GM21515 (cell line): Measurements from ENCODE around the gene ERF.
A peak's percentile ranks its signal among the peaks of the same experiment; 100 is the strongest.

Experiments
- ATAC-seq: cut with Tn5 transposase; IDR thresholded peaks from one replicate; pipeline ENCODE4 v1.9.1; 2021; ENCODE audit not compliant: unreplicated experiment

Gene ERF

DNA sequence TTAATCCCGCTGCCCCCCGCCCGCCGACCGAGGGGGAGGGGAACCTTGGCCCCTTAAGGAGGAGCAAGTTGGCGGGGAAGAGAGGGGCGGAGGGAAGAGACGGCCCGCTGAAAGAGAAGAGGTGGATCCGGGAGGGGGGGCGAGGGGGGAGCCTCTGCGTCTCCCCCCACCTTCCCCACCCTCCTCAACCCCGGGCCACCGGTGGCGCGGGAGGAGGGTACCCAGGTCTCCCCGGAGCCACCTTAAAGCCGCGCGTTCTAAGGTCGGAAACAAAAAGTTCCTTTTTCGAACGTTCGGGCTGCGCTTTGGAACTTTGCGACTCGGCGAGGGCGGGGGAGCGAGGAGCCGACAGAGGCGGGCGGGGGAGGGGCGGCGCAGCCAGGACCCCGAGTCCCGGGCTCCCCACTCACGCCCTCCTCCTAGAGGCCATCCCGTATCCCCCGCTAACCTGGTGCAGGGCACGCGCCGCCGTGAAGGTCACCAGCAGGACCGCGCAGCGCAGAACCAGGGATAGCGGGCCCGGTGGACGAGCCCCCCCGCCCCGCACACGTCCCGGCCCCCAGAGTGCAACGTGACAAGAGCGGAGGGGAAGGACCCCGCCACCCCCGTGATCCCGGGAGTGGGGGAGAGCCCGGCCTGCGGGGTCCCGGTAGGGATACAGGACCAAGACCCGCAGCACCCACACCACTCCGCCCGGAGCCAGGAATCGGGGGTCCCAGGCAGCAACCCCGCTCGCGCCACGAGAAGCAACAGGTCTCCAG, 659 bp downstream of the ERF start:
- peak; percentile 29 for ATAC-seq

DNA sequence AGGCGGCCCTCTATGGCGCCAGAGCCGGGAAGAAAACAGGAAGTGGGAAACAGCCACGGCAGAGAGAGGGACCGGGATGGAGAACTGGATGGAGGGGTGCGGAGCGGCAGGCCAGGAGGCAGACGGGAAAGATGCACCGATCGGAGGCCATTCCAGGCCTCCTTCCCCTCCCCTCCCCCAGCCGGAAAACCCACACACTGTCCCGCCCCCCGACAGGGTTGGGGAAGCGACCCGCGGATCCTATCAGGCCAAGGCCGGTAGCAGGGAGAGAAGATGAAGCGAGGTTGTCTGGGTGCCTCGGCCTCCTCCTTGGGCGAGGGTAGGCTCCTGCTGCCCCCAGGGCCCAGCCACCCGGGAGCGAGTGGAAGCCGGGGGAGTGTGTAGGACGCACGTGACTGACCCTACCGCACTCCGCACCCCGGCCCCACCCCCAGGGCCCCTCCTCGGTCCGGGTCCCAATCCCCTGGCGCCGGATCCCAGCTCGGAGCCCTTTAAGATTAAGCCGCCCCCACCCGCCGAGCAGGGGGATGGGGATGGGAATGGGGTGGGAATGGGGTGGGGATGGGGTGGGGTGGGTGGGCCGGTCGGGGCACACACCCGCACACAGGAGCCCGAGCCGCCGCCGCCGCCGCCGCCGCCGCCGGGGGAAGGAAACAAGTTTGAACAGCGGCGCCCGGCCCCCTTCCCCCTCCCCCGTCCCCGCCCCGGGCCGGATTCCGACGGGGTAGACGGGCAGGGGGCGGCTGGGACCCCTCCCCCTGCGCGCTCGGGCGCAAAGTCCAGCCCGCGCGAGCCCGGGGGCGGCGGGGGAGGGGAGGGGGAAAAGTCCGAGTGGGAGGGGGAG, 1.5 kb downstream of the ERF start:
- ATAC-seq: peak; percentile 15

DNA sequence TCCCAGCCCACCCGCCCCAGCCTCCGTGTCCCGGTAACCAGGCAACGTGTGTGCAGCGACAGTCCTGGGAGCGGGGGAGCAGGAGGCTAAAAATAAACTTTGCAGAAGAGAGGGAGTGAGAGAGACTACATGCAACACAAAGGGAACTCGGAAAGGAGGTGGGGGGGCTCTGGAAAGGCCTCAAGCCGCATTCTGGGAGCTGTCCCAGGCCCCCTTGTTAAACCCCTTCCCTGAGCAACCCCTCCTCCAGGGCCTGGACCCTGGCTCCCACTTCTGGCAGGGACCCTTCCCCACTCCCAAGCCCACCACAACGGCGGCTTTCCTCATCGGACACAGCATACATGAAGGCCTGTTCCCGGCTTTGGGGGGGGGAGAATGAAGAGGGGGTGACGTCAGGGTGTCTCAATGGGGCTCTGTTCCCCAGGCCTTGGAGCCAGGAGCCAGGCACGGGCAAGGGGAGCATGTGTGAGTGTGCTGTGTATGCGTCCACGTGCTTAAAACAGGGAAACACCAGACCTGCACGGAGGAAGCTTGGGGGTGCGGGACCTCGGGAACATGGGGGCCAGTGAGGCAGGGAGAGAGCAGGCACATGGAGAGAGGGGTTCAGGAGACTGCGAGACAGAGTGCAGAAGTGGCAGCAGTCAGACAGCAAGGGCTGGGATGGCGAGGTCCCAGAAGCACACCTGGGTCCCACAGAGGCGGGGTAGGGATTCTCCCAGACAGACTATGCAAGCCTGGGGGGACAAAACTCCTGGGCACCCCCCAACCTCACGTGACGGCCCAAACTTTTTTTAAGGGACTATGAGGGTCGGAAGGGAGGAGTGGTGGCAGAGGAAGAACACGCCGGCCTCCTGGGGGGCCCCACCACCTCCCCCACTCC, 2.3 kb downstream of the ERF start:
- ATAC-seq: no peak

DNA sequence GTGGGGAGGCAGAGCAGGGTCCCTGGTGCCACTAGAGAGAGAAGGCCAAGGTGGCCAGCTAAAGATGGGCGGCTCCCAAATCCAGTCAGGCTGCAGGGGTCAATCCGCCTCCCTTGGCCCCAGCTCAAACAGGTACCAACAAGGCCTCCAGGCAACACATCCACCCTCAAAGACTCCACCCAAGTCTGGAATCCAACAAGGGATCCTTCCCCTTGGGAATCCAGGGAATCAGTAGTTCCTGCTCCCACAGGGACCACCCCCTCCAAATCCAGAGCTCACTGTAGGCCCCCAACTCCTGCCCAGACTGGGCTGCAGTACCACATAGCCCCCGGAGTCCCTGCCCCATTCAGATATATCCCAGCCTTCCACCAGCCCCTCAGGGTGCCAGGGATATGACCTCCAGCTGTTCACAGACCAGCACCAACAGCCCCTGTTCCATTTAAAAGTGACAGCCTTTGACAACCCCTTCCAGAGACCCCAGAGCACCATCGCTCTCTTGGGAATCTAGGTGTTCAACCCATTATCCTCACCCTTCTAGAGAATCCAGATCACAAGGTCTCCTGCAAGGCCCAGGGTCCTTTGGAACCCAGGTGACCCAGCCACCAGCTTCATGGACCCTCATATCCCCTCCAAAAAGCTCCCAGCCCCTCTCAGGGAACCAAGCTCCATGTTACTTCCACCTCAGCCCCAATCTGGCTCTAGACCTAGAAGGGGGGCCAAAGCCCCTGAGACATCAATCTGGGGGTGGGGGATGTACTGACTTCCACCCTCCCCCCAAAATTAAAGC, 3.2 kb downstream of the ERF start:
- ATAC-seq: no peak

DNA sequence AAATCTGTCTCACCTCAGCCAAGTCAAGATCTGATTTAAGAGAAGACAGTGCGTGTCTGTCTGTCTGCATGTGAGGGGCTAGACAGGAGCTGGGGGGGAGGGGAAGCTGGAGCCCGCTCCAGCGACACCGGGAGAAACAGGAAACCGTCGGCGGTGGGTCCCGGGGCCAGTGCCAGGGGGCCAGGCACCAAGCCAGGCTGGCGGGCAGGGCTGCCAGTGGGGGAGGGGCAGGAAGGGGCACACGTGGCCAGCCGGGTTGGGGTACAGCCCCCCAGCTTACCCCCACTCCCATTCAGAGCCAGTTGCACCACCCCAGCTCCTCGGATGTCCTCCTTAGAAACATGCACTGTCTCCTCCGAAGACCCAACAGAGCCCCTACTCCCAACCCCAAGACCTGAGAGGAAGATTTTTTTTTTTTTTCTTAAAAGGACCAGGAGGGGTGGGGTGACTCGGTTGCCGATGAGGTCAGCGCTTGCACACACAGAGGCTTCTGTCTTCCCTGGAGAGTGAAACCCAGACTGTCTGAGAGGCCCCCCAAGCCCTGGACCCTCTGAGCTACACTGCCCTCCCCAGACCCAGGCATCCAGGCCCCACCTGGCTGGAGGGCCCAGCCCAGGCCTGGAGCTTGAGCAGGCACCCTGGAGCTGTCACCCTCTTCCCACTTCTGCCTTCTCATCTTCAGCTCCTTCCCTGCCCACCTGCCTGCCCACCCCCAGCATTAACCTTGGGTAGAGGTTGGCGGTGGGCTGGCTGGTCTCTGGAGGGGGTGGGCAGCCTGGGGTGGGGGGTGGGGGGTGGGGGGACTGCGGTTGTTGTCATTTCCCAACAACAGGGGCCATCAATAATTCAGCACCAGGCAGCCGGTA, 4.0 kb downstream of the ERF start:
- ATAC-seq: no peak

DNA sequence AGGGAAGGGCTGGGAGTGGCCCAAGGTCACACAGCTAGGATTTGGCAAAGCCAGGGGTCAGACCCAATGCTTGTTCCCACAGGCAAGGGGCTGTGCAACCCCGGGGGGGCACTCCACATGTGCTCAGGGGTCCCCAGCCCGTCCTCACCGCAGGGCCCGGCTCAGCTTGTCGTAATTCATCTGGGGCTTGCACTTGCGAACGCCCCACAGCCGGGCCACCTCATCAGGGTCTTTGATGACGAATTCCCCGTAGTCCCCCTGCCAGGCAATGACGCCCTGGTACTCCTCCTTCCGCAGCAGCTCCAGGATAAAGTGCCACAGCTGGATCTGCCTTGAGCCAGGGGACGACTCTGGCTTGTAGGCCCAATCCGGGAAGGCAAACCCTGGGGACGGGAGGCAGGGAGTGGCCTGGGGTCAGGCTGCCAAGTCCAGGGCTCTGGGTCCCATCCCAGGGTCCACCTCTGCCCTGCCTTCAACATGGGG, 4.7 kb downstream of the ERF start:
- no peak for ATAC-seq

DNA sequence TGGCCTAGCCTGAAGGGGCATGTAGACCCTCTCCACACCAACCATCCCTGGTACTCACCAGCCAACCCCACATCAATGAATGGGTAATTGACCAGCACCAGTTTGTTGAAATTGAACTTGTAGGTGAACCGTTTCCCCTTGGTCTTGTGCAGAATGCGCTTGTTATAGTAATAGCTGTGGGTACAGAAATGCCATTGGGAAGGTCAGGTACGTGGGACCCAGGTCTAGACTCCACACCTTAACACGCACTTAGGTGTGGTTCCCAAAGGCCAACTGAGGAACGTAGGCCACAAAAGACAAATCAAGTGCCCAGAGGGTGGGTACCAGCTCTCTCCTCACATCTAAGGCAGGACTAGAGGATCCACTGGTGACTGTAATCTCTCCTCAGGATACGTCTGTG, 5.2 kb downstream of the ERF start:
- no peak for ATAC-seq

DNA sequence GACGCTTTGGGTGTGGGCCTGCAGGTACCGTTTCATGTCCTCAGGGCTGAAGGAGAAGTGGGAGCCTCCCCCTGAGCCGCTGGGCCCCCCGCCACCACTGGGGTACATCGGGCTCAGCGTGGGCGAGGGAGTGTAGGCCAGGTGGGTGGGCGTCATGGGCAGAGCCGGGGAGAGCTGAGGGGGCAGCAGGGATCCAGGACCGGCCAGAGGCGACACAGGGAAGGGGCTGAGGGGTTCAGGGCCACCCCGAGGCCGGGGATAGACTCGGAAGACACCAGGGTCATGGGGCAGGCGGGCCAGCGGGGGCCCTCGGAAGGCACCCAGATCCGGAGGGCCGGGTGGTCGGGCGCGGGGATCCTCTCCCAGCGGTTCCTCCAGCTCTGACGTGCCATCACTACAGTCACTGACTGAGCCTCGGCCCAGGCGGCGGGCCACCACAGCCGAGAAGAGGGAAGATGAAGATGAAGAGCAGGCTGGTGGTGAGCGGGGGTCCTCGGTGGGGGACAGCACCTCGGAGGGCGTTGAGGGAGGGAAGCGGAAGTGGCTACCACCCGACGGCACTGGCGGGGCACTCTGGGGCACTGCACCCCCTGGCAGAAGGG, 5.7 kb downstream of the ERF start:
- no peak for ATAC-seq

DNA sequence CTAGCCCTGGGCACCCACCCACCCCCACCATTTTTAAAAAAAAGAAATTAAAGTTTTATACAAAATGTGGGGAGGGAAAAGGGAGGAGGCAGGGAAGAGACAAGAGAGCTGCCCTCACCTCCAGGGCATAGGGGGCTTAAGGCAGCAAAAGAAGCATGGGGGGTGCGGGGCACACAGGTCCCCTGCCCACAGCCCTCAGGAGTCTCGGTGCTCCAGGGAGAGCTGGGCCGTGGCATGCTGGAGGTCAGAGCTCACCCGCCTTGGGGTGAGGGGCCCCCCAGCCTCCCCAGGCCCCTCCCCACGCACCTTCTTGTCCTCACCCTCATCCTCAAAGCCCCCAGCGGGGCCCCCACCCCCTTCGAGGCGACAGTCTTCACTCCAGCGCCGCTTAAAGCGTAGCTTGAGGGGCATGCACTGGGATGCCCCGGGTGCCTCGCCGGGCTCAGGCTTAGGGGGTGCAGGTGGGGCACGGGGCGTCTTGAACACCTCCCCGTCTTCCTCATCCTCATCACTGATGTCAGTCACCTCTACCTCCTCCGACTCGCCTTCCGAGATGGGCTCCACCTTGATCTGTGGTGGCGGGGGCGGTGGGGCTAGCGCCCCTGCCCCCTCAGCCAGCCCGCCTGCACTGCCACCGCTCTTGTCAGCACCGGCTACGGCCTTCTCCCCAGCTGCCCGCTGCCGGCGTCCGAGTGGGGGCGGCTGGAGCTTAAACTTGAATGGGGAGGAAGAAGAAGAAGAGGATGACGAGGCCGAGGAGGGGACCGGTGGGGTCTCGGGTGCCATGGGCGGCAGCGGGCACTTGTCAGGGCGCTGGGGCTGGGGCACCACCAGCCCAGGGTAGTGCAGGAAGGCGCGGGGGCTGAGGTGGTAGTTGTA, 6.4 kb downstream of the ERF start:
- ATAC-seq: no peak

DNA sequence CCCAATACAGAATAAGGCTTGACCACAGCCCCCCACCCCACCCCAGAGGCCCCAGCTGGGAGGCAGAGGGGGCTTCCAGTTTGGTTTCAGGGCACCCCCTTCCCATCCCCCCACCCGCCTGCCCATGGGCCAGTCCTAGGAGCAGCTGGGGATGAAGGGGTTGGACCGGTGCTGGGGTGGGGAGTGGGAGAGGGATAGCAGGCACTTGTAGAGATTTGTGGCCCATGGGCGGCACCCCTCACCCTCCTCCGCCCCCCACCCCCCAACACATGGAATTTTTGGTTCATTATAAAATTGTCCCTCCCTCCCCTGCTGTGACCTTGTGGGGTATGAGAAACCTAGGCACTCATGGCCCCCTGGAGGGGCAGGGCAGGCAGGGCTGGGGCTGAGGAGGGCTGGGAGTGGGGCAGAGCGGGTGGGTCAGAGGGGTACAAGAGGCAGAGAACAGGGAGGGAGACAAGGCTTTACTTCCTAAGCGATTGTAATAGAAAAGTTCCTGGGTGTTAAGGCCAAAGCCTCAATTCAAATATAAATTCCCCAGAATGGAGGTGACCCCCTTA, 7.2 kb downstream of the ERF start:
- ATAC-seq: no peak

DNA sequence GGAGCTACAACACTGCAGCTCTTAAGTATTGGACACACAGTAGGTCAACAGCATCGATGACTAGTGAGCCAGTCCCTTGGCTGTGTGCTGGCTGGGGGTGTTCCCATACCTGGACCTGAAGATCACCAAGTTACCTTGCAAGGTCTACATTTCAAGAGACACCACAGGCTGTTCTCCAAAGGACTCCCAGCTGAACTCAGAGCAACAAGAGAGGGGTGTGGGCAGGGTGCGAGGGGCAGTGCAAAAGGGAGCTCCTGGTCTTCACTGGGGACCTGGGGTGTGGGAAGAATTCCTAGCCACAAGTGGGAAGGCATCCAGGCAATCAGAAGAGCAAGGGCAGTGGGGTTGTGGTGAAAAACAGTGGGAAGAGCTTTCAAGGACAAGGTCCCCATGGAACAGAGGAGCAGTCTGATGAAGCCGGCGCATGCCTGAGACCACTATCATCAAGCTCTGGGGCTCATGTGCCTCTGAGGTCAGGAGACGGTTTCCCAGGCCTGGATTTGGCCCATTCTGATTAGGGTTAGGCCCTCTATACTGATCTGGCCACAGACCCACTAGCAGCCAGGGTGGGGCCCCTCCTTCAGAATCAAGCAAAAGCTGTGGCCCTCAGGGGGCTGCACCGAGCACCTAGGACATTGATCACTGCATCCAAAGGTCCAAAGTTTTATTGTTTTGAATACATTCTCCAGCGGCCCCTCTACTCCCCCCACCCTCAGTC, 7.8 kb downstream of the ERF start:
- ATAC-seq: no peak

DNA sequence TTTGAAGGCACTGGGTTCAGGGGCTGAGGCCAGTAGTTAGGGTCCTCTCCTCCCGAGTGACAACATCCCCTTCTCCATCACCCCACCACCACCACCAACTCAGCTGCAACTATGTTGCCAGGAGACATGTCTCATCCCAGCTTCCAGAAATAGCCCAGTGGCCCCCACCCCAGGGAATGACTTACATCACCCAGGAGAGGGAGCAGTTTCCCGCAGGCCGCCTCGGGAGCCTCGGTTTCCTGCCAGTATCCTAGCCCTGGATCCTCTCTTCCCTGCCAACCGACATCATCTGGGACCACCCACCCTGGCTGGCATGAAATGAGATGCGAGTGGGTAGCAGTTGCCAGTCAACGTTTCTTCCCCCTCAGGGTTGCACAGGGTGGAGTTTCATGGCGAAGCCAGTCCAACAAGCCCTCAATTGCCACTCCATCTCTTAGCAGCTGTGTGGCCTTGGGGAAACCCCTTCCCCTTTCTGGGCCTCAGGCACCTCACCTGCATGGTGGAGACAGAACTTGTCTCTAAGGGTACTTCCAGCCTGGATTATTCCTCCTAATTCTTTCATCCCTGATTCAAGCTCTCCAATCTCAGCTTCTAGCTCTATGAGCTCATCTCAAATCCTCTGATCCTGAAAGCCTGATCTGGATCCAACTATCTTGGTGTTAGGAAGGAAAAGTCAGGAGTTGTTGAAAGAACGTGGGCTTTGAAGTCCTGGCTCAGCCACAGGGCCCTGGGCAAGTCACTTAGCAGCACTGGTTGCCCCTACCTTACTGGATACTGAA, 8.6 kb downstream of the ERF start:
- ATAC-seq: no peak

DNA sequence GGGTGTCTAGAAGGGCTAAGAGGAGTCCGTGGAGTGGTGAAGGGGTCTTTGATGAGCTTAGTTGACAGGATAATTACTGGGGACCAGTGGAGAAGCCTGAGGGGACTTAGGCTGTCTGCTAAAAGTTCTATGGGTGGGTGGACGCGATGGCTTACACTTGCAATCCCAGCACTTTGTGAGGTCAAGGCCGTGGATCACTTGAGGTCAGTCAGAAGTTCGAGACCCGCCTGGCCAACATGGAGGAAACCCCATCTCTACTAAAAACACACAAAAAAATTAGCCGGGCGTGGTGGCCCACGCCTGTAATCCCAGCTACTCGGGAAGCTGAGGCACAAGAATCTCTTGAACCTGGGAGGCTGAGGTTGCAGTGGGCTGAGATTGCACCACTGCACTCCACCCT, 9.7 kb downstream of the ERF start:
- no peak for ATAC-seq

DNA sequence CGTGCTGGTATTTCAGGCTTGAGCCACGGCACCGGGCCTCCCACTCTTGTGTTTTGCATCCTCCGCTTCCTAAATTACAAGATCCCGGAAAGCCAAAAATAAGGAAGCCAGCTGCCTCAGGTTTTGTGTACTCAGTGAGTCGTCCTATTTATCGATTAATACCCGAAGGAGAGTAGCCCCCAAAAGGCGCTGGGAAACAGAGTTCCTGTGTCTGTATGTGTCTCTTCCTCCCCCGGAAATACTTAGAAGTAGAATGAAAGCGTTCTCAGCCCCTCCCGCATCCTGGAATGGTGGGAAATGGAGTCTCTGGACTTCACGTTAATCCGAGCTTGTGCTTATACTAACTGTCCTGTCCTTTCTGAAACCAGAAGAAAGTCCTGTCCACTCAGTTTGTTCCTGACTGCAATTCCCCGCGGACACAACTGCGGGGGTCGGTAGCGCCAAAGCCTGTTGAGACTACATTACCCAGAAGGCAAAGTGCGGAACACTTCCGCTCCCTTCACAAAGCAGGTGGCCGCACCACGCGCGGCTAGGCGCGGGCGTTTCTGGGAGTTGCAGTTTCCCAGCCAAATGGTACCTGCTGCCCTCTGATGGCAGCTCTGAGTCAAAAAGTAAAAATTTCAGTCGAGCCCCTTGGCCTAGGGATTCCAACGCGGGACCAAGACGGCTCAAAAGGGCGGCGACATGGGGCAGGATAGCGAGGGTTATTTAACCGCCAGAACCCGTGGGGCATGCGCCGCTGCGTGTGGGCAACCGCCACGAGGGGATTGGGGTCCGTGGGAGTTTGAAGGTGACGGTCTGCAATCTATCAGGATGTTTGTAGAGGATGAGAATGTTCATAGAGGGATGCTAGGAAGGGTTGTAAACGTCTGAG, 10.3 kb downstream of the ERF start:
- peak; percentile 39 for ATAC-seq
